ENCODE measurements around the gene NUDT8. TPM values are rescaled to one million over a fixed set of nuclear protein-coding genes. Genes with fewer than 3 reads are reported as not detected.
A peak's percentile ranks its signal among the peaks of the same experiment; 100 is the strongest.

The NUDT8 gene
- total and polyA plus RNA-seq, 9 of the 15 experiments (the other 6 are each of a cell fraction or from before 2014, with no cell fraction given) = 0.23 to 27.8 (median 5.0) TPM

DNA sequence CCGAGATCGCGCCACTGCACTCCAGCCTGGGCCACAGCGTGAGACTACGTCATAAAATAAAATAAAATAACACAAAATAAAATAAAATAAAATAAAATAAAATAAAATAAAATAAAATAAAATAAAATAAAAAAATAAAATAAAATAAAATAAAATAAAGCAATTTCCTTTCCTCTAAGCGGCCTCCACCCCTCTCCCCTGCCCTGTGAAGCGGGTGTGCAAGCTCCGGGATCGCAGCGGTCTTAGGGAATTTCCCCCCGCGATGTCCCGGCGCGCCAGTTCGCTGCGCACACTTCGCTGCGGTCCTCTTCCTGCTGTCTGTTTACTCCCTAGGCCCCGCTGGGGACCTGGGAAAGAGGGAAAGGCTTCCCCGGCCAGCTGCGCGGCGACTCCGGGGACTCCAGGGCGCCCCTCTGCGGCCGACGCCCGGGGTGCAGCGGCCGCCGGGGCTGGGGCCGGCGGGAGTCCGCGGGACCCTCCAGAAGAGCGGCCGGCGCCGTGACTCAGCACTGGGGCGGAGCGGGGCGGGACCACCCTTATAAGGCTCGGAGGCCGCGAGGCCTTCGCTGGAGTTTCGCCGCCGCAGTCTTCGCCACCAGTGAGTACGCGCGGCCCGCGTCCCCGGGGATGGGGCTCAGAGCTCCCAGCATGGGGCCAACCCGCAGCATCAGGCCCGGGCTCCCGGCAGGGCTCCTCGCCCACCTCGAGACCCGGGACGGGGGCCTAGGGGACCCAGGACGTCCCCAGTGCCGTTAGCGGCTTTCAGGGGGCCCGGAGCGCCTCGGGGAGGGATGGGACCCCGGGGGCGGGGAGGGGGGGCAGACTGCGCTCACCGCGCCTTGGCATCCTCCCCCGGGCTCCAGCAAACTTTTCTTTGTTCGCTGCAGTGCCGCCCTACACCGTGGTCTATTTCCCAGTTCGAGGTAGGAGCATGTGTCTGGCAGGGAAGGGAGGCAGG, 46.2 kb downstream of the NUDT8 start, which contains the start of gene GSTP1 (continued):
- TF ChIP-seq ZBTB11 (CRISPR knock-in tag; IDR thresholded peaks at IDR 0.05) (no peak; a peak in 2 of 6 replicates), MTF1 (CRISPR knock-in tag; IDR thresholded peaks at IDR 0.05; ENCODE audit: borderline replicate concordance) (no peak), ZNF79 (CRISPR knock-in tag; IDR thresholded peaks at IDR 0.05; ENCODE audit: low read depth) (no peak), MCM3 (IDR thresholded peaks at IDR 0.05) (no peak), XRCC3 (IDR thresholded peaks at IDR 0.05) (no peak), RUNX1 (IDR thresholded peaks at IDR 0.05; ENCODE audit: low read depth) (no peak), JUN (IDR thresholded peaks at IDR 0.05; ENCODE audit: borderline replicate concordance, low read depth, low read length) (no peak), JUN (CRISPR knock-in tag; IDR thresholded peaks at IDR 0.05; ENCODE audit: borderline replicate concordance) (no peak), PCBP1 (IDR thresholded peaks at IDR 0.05; ENCODE audit: low read depth, low read length, poor library complexity, severe bottlenecking) (peak; percentile 38), CREB1 (IDR thresholded peaks at IDR 0.05) (peak; percentile 34; the same call in 1 of the 2 replicates), CREB1 (CRISPR knock-in tag; IDR thresholded peaks at IDR 0.05) (no peak), COPS2 (conservative IDR thresholded peaks at IDR 0.05) (no peak), TARDBP (IDR thresholded peaks at IDR 0.05) (peak; percentile 80), ZNF274 (IDR thresholded peaks at IDR 0.05; ENCODE audit: borderline replicate concordance, low read depth, low read length) (no peak), ZNF23 (CRISPR knock-in tag; IDR thresholded peaks at IDR 0.05) (no peak)
- TF ChIP-seq, protein P1, sequence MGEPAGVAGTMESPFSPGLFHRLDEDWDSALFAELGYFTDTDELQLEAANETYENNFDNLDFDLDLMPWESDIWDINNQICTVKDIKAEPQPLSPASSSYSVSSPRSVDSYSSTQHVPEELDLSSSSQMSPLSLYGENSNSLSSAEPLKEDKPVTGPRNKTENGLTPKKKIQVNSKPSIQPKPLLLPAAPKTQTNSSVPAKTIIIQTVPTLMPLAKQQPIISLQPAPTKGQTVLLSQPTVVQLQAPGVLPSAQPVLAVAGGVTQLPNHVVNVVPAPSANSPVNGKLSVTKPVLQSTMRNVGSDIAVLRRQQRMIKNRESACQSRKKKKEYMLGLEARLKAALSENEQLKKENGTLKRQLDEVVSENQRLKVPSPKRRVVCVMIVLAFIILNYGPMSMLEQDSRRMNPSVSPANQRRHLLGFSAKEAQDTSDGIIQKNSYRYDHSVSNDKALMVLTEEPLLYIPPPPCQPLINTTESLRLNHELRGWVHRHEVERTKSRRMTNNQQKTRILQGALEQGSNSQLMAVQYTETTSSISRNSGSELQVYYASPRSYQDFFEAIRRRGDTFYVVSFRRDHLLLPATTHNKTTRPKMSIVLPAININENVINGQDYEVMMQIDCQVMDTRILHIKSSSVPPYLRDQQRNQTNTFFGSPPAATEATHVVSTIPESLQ (CRISPR knock-in tag; IDR thresholded peaks at IDR 0.05) = no peak; the same call in 1 of the 2 replicates

Measured in K562 (cell line).